ENCODE data around the gene NCAPH2. TPM values are rescaled to one million over a fixed set of nuclear protein-coding genes. Genes with fewer than 3 reads are reported as not detected.

NCAPH2 gene
- total and polyA plus RNA-seq, 2 of the 13 experiments (the other 11 are each of a cell fraction or from before 2014, with no cell fraction given) = 28.1 to 64.4 TPM

DNA sequence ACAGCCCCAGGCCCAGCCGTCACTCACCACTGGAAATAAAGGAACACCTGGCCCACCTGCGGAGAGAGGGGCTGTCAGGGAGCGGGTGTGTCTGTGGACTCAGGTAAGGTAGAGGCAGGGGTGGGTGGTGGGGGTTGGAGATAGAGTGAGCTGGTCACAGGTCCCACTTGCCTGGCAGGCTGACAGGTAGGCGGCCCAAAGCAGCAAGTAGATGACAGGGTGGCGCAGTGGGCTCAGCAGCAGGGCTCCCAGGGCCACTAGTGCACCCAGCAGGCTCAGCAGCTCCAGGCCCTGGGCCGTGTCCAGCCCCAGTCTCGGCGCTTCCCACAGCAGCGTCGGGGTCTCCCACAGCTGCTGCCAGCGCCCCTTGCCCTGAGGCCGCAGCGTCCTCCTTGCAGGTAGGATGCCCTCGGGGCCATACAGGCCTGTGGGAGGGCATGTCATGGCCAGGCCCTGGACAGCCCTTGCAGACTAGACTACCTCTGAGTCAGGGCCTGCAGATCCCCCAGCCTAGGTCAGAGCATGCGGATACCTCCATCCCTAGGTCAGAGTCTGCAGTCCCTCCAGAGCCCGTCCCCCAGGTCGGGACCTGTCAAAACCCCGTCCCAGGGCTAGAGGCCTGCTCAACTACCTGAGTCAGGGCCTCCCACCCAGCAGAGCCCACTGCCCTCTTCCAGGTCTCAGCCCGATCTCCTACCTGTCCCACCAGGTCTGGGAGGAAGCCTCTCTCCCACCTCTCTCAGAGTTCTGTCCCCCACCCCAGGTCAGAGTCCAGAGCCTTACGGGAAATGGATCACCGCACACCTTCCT lies 1.2 kb upstream of the NCAPH2 start (continued):
- no peak for TF ChIP-seq TRIM24 (CRISPR knock-in tag; IDR thresholded peaks at IDR 0.05)
- TF ChIP-seq ZNF253 (CRISPR knock-in tag; IDR thresholded peaks at IDR 0.05; ENCODE audit: borderline replicate concordance) = no peak
- no peak for TF ChIP-seq ZNF670 (CRISPR knock-in tag; IDR thresholded peaks at IDR 0.05; ENCODE audit: borderline replicate concordance)
- peak; percentile 68; the same call in 1 of the 2 replicates for TF ChIP-seq ZBTB4 (CRISPR knock-in tag; IDR thresholded peaks at IDR 0.05; ENCODE audit: borderline replicate concordance)
- TF ChIP-seq NR2F6 (IDR thresholded peaks at IDR 0.05) = no peak
- no peak for TF ChIP-seq NR2F6 (CRISPR knock-in tag; IDR thresholded peaks at IDR 0.05)
- TF ChIP-seq, protein P1, sequence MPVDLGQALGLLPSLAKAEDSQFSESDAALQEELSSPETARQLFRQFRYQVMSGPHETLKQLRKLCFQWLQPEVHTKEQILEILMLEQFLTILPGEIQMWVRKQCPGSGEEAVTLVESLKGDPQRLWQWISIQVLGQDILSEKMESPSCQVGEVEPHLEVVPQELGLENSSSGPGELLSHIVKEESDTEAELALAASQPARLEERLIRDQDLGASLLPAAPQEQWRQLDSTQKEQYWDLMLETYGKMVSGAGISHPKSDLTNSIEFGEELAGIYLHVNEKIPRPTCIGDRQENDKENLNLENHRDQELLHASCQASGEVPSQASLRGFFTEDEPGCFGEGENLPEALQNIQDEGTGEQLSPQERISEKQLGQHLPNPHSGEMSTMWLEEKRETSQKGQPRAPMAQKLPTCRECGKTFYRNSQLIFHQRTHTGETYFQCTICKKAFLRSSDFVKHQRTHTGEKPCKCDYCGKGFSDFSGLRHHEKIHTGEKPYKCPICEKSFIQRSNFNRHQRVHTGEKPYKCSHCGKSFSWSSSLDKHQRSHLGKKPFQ (CRISPR knock-in tag; IDR thresholded peaks at IDR 0.05; ENCODE audit: insufficient replicate concordance) = peak; percentile 51
- no peak for TF ChIP-seq IKZF4 (CRISPR knock-in tag; IDR thresholded peaks at IDR 0.05; ENCODE audit: borderline replicate concordance, low read depth, not compliant biosample characterization)
- TF ChIP-seq, protein P2, sequence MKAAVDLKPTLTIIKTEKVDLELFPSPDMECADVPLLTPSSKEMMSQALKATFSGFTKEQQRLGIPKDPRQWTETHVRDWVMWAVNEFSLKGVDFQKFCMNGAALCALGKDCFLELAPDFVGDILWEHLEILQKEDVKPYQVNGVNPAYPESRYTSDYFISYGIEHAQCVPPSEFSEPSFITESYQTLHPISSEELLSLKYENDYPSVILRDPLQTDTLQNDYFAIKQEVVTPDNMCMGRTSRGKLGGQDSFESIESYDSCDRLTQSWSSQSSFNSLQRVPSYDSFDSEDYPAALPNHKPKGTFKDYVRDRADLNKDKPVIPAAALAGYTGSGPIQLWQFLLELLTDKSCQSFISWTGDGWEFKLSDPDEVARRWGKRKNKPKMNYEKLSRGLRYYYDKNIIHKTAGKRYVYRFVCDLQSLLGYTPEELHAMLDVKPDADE (CRISPR knock-in tag; IDR thresholded peaks at IDR 0.05) = no peak
- TF ChIP-seq, protein P3, sequence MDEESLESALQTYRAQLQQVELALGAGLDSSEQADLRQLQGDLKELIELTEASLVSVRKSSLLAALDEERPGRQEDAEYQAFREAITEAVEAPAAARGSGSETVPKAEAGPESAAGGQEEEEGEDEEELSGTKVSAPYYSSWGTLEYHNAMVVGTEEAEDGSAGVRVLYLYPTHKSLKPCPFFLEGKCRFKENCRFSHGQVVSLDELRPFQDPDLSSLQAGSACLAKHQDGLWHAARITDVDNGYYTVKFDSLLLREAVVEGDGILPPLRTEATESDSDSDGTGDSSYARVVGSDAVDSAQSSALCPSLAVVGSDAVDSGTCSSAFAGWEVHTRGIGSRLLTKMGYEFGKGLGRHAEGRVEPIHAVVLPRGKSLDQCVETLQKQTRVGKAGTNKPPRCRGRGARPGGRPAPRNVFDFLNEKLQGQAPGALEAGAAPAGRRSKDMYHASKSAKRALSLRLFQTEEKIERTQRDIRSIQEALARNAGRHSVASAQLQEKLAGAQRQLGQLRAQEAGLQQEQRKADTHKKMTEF (CRISPR knock-in tag; IDR thresholded peaks at IDR 0.05) = no peak
- TF ChIP-seq ZBTB37 (CRISPR knock-in tag; IDR thresholded peaks at IDR 0.05) = no peak
- no peak for TF ChIP-seq PRPF4 (IDR thresholded peaks at IDR 0.05; ENCODE audit: low read depth, low read length, poor library complexity, severe bottlenecking)
- TF ChIP-seq, protein P4, sequence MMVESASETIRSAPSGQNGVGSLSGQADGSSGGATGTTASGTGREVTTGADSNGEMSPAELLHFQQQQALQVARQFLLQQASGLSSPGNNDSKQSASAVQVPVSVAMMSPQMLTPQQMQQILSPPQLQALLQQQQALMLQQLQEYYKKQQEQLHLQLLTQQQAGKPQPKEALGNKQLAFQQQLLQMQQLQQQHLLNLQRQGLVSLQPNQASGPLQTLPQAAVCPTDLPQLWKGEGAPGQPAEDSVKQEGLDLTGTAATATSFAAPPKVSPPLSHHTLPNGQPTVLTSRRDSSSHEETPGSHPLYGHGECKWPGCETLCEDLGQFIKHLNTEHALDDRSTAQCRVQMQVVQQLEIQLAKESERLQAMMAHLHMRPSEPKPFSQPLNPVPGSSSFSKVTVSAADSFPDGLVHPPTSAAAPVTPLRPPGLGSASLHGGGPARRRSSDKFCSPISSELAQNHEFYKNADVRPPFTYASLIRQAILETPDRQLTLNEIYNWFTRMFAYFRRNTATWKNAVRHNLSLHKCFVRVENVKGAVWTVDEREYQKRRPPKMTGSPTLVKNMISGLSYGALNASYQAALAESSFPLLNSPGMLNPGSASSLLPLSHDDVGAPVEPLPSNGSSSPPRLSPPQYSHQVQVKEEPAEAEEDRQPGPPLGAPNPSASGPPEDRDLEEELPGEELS (CRISPR knock-in tag; IDR thresholded peaks at IDR 0.05) = no peak; the same call in 1 of the 2 replicates
- 0 out of 2 replicates have a peak, but pooled peaks have one; percentile 13 for TF ChIP-seq JUND (CRISPR knock-in tag; IDR thresholded peaks at IDR 0.05)
- no peak for TF ChIP-seq CREM (IDR thresholded peaks at IDR 0.05)
- TF ChIP-seq CREM (CRISPR knock-in tag; IDR thresholded peaks at IDR 0.05) = no peak
- TF ChIP-seq GATA4 (IDR thresholded peaks at IDR 0.05; ENCODE audit: borderline replicate concordance, low read depth) = no peak
- no peak for TF ChIP-seq ZNF367 (CRISPR knock-in tag; IDR thresholded peaks at IDR 0.05; ENCODE audit: borderline replicate concordance)

All from HepG2 (cell line).